ENCODE data around the gene REV1. TPM values are rescaled to one million over a fixed set of nuclear protein-coding genes. Genes with fewer than 3 reads are reported as not detected.

REV1 gene
- total and polyA plus RNA-seq, 9 of the 15 experiments (the other 6 are each of a cell fraction or from before 2014, with no cell fraction given) = 12.8 to 54.4 (median 29.6) TPM

- H3K9me3 ChIP-seq (replicated peaks; ENCODE audit: control insufficient read depth, insufficient read depth, low read depth, low read length) = no peaks in the 10 kb centered on the region
- no peak overlapping the region for H3K4me3 ChIP-seq
- ATAC-seq (no peak), FAIRE-seq (no peak), DNase-seq (ENCODE audit: extremely low read depth in 1 of 4, low spot score in 3 of 4) (no peak)
- H3K27me3 ChIP-seq (ENCODE audit: control insufficient read depth in 2 of 2, insufficient read depth in 2 of 2, low read length in 2 of 2) = no peaks in the 10 kb centered on the region
- intact Hi-C loops (cut with micrococcal nuclease) (no loop called here), in situ Hi-C loops (cut with MboI) (no loop called here)
- WGBS (ENCODE audit: insufficient coverage, low coverage, missing lambda C conversion rate) = 53% methylated on average over 3 of the region's 3 CpGs
- H3K9ac ChIP-seq (ENCODE audit: insufficient read depth in 1 of 2, low read depth in 2 of 2, low read length in 2 of 2) = no peak overlapping the region
- H3K9me1 ChIP-seq (ENCODE audit: control insufficient read depth, insufficient read depth, low read length) = no peaks in the 10 kb centered on the region
- H3K4me1 ChIP-seq (replicated peaks in 1 of 2; ENCODE audit: control insufficient read depth in 2 of 2, insufficient read depth in 2 of 2, low read length in 2 of 2) = no peaks in the 10 kb centered on the region
- BruUV-seq (replicated peaks) = no TSS peak
- H3K27ac ChIP-seq (ENCODE audit: extremely low read depth, low read depth, low read length) = no peak overlapping the region
- TF ChIP-seq RBBP5 (IDR thresholded peaks at IDR 0.05; ENCODE audit: borderline replicate concordance, insufficient read depth, low read length, poor library complexity, severe bottlenecking) = no peak
- H3K79me2 ChIP-seq (ENCODE audit: control insufficient read depth, insufficient read depth, low read length) = no peaks in the 10 kb centered on the region
- H4K20me1 ChIP-seq (replicated peaks; ENCODE audit: control insufficient read depth, insufficient read depth, low read length) = no peaks in the 10 kb centered on the region
- ChIA-PET CTCF (ENCODE audit: low intra/inter-chr PET ratio) (no interaction called here), POLR2A (interaction anchor here (1.5 kb wide), 1 partner anchor 10 kb away, joined by 4 read pairs; no protein-coding TSS in a partner anchor)
- no peak overlapping the region for H3K4me2 ChIP-seq (ENCODE audit: insufficient read depth, low read length)
- peaks cover 89% of the 10 kb centered on the region for H3K36me3 ChIP-seq (ENCODE audit: control insufficient read depth, insufficient read depth, low read length)
- H2AFZ ChIP-seq (ENCODE audit: low read depth, low read length) = no peak overlapping the region
Measured at GRCh38 chr2:99422599-99422998, 67.2 kb downstream of the REV1 start.

GRCh38 chr2:99421469-99421868, 68.3 kb downstream of the REV1 start:
- ChIA-PET CTCF (ENCODE audit: low intra/inter-chr PET ratio) (no interaction called here), POLR2A (interaction anchor here (0.7 to 1.5 kb wide), 4 partner anchors 12 to 146 kb away, joined by 3 to 5 read pairs (median 4); no protein-coding TSS in a partner anchor)
- no peaks in the 10 kb centered on the region for H3K9me3 ChIP-seq (replicated peaks; ENCODE audit: control insufficient read depth, insufficient read depth, low read depth, low read length)
- no peak overlapping the region for H3K27ac ChIP-seq (ENCODE audit: extremely low read depth, low read depth, low read length)
- no peak for DNase-seq (ENCODE audit: extremely low read depth in 1 of 4, low spot score in 3 of 4)
- ATAC-seq = no peak
- no peaks in the 10 kb centered on the region for H3K9me1 ChIP-seq (ENCODE audit: control insufficient read depth, insufficient read depth, low read length)
- no peak for FAIRE-seq
- H2AFZ ChIP-seq (ENCODE audit: low read depth, low read length) = no peak overlapping the region
- H3K27me3 ChIP-seq (ENCODE audit: control insufficient read depth in 2 of 2, insufficient read depth in 2 of 2, low read length in 2 of 2) = no peaks in the 10 kb centered on the region
- BruUV-seq (replicated peaks) = no TSS peak
- intact Hi-C loops (cut with micrococcal nuclease) (no loop called here), in situ Hi-C loops (cut with MboI) (no loop called here)
- no peak overlapping the region for H3K4me2 ChIP-seq (ENCODE audit: insufficient read depth, low read length)
- no peak overlapping the region for H3K4me3 ChIP-seq
- H3K4me1 ChIP-seq (replicated peaks in 1 of 2; ENCODE audit: control insufficient read depth in 2 of 2, insufficient read depth in 2 of 2, low read length in 2 of 2) = no peaks in the 10 kb centered on the region
- no peak overlapping the region for H3K9ac ChIP-seq (ENCODE audit: insufficient read depth in 1 of 2, low read depth in 2 of 2, low read length in 2 of 2)
- 86% methylated on average over 5 of the region's 5 CpGs for WGBS (ENCODE audit: insufficient coverage, low coverage, missing lambda C conversion rate)
- no peaks in the 10 kb centered on the region for H3K79me2 ChIP-seq (ENCODE audit: control insufficient read depth, insufficient read depth, low read length)
- TF ChIP-seq, protein P1, sequence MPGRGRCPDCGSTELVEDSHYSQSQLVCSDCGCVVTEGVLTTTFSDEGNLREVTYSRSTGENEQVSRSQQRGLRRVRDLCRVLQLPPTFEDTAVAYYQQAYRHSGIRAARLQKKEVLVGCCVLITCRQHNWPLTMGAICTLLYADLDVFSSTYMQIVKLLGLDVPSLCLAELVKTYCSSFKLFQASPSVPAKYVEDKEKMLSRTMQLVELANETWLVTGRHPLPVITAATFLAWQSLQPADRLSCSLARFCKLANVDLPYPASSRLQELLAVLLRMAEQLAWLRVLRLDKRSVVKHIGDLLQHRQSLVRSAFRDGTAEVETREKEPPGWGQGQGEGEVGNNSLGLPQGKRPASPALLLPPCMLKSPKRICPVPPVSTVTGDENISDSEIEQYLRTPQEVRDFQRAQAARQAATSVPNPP (IDR thresholded peaks at IDR 0.05; ENCODE audit: borderline replicate concordance, insufficient read depth, insufficient read length) = no peak
- TF ChIP-seq E4F1 (CRISPR knock-in tag; IDR thresholded peaks at IDR 0.05; ENCODE audit: borderline replicate concordance) = no peak
- no peak for TF ChIP-seq ZNF24 (IDR thresholded peaks at IDR 0.05)
- no peak for TF ChIP-seq KDM1A (IDR thresholded peaks at IDR 0.05)
- TF ChIP-seq POLR2AphosphoS5 (IDR thresholded peaks at IDR 0.05; ENCODE audit: control insufficient read depth, insufficient read depth, low read depth, low read length) = no peak
- no peaks in the 10 kb centered on the region for H4K20me1 ChIP-seq (replicated peaks; ENCODE audit: control insufficient read depth, insufficient read depth, low read length)
- peaks cover 88% of the 10 kb centered on the region for H3K36me3 ChIP-seq (ENCODE audit: control insufficient read depth, insufficient read depth, low read length)
